VCaP (cell line): ENCODE results near the gene GZMH.

Experiments
- H3K27ac ChIP-seq: fragments of 450-650 bp; 2 replicates; pipeline ENCODE4 v1.5.1; 2017
- TF ChIP-seq, protein P1 (sequence below): fragments of 450-650 bp; conservative IDR thresholded peaks from 2 replicates; pipeline ENCODE4 v1.5.1; 2017; ENCODE audit warnings: mild to moderate bottlenecking, moderate library complexity

GZMH gene

DNA sequence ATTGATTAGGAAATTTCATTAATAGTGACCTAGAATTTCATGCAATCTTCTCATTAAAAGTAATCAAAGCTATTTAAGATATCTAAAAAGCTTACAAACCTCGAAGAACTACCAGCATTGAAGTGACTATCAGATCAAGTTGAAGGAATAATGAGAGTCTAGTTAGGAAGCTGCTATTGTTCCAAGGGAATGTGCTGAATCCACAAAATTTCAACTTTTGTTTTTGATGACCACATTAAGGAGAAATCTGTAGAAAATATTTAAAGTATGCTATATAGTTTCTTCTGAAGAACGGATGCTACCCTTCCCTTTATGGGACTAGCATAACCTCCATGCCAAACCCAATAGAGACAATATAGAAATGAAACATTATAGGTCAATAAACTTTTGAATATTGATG lies 30.9 kb downstream of the GZMH start:
- TF ChIP-seq, protein P1, sequence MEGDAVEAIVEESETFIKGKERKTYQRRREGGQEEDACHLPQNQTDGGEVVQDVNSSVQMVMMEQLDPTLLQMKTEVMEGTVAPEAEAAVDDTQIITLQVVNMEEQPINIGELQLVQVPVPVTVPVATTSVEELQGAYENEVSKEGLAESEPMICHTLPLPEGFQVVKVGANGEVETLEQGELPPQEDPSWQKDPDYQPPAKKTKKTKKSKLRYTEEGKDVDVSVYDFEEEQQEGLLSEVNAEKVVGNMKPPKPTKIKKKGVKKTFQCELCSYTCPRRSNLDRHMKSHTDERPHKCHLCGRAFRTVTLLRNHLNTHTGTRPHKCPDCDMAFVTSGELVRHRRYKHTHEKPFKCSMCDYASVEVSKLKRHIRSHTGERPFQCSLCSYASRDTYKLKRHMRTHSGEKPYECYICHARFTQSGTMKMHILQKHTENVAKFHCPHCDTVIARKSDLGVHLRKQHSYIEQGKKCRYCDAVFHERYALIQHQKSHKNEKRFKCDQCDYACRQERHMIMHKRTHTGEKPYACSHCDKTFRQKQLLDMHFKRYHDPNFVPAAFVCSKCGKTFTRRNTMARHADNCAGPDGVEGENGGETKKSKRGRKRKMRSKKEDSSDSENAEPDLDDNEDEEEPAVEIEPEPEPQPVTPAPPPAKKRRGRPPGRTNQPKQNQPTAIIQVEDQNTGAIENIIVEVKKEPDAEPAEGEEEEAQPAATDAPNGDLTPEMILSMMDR = no peak
- H3K27ac ChIP-seq = no peak overlapping the region

DNA sequence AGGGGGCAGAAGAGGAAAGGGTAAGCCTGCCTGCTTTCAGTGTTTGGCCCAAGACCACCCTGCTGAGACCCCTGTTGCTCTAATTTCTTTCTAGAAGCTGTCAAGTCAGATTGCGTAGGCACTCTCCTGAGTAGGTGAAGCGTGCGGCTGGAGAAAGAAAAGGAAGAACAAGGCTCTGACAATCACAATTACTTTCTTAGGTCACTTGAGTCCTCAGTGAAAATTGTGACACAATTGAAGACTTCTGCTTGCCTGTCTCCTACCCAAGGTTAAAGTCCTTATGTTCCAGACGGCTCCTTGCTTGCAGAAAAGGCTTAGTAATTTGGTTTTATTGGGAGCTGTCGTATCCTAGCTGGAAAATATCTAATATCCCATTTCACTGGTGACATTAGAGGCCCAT lies 32.7 kb downstream of the GZMH start:
- TF ChIP-seq, protein P1 = no peak
- H3K27ac ChIP-seq = no peak overlapping the region

DNA sequence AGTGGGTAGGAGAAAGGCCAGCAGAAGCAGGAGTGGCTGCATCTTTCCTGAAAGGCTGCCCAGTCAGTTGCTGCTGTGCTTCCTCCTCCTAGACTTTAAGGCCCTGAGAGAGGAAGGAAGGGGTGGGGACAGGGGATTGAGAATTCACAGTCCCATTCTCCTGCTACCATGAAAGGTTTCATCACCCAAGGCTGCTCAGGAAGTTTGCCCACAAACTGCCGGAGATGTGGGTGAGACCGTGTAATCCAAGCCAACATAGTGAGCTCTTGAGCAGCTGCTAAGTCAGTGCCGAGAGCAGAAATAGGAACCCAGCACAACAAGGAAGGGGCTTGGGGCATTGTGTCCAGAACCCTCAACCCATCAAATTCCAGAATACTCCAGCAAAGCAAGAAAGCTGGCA lies 33.3 kb downstream of the GZMH start, which contains the start of gene CTSG:
Gene CTSG (minus strand): TSS at position 69 of the 400 bp plus-strand sequence. CDS start 27 bp downstream, at position 42.
- no peak within 1 kb of the TSS for H3K27ac ChIP-seq
- TF ChIP-seq, protein P1 = no peak

DNA sequence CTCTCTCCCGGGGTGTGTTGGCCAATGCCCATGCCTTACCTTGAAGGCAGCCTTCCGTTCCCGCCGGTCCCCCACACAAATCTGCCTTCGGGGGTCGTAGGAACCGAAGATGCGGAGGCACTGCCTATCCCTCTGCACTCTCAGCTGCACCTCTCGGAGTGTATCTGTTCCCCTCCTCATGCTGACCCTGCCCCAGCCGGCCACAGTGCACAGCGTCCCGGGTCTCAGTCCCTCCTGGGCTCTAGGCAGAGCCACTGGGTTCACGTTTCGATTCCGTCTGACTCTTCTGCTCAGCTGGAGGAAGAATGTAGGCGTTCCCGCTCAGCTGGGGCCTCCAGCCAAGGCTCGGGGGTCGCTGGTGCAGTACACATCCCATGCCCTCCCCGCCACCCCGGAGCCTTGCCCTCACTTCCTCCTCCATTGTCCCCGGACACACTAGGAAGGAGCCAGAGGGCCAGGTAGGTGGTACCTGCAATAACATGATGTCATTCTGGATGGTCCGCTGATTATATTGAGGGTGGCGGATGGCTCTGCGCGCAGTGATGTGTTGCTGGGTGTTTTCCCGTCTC lies 35.2 kb downstream of the GZMH start:
- no peak overlapping the region for H3K27ac ChIP-seq
- TF ChIP-seq, protein P1 = no peak

DNA sequence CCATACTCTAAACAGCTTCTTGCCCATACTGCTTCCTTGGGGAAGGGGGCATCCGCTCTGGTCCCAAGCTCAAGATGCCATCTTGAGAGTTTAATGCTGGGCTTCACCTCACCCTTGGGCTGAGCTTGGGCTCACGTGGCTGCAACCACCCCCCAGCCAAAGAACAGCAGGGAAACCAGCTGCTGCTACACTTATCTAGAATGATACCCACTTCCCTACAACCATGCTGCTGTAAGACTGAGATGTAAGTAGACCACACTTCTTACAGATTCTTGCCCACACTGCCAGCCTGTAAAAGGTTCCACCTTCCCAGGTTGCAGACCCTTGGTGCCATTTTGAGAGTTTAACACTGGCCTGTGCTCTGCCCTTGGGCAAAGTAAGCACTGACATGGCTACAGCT lies 43.2 kb downstream of the GZMH start:
- TF ChIP-seq, protein P1 = no peak
- no peak overlapping the region for H3K27ac ChIP-seq

DNA sequence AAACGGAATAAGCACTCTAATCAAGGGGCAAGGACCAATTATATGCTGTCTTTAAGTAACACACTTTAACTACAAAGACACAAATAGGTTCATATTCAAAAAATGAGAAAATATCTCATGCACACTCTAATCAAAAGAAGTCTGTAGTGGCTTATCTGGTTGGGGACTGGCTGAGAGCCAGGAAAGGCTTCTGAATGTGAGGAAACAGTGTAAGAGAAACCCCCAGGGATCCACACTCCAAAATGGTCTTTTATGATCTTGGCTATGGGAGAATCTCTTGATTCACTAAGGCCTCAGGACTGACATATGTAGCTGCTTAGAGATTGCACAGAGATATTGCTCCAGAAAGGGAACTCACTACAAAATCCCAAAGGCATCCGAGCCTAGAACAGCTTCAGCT lies 43.7 kb downstream of the GZMH start:
- no peak overlapping the region for H3K27ac ChIP-seq
- TF ChIP-seq, protein P1 = no peak

DNA sequence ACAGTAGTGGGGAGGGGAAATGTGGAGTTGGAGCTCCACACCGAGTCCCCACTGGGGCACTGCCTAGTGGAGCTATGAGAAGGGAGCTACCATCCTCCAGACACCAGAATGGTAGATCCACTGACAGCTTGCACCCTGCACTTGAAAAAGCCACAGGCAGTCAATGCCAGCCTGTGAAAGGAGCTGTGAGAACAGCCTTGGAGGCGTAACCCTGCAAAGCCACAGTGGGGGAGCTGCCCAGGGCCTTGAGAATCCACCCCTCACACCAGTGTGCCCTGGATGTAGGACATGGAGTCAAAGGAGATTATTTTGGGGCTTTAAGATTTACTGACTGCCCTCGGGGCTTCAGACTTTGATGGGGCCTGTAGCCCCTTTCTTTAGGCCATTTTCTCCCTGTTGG lies 46.0 kb downstream of the GZMH start:
- TF ChIP-seq, protein P1 = no peak
- H3K27ac ChIP-seq = no peak overlapping the region
